GM18870 (cell line): ENCODE results near the gene EPHA5.

ENCODE experiments used
- ATAC-seq: cut with Tn5 transposase; IDR thresholded peaks from one replicate; pipeline ENCODE4 v1.9.1; 2021; ENCODE audit warnings: moderate library complexity; ENCODE audit not compliant: unreplicated experiment

EPHA5 gene

GRCh38 chr4:65508168-65508567 lies 162.1 kb downstream of the EPHA5 start:
- no peak for ATAC-seq

GRCh38 chr4:65502131-65502701 lies 168.1 kb downstream of the EPHA5 start:
- no peak for ATAC-seq

- ATAC-seq: no peak
These were observed 171.7 kb downstream of the EPHA5 start for GRCh38 chr4:65498606-65499005.

GRCh38 chr4:65495439-65495838 lies 174.8 kb downstream of the EPHA5 start:
- no peak for ATAC-seq

GRCh38 chr4:65482410-65482809 lies 187.9 kb downstream of the EPHA5 start:
- ATAC-seq: no peak

GRCh38 chr4:65472531-65472930 lies 197.8 kb downstream of the EPHA5 start:
- no peak for ATAC-seq

- ATAC-seq: no peak
These were observed 203.1 kb downstream of the EPHA5 start for GRCh38 chr4:65467068-65467680.

- ATAC-seq: no peak
These were observed 208.5 kb downstream of the EPHA5 start for GRCh38 chr4:65461781-65462180.

GRCh38 chr4:65457011-65457410 lies 213.3 kb downstream of the EPHA5 start:
- no peak for ATAC-seq

GRCh38 chr4:65456579-65456978 lies 213.7 kb downstream of the EPHA5 start:
- ATAC-seq: no peak

- ATAC-seq: no peak
These were observed 216.9 kb downstream of the EPHA5 start for GRCh38 chr4:65453398-65453797.

GRCh38 chr4:65450899-65451298 lies 219.4 kb downstream of the EPHA5 start:
- ATAC-seq: no peak

- ATAC-seq: no peak
These were observed 233.2 kb downstream of the EPHA5 start for GRCh38 chr4:65437102-65437501.

- ATAC-seq: no peak
These were observed 248.2 kb downstream of the EPHA5 start for GRCh38 chr4:65422109-65422508.

- ATAC-seq: no peak
These were observed 250.3 kb downstream of the EPHA5 start for GRCh38 chr4:65420036-65420435.

GRCh38 chr4:65416891-65417290 lies 253.4 kb downstream of the EPHA5 start:
- no peak for ATAC-seq

- ATAC-seq: no peak
These were observed 262.8 kb downstream of the EPHA5 start for GRCh38 chr4:65407483-65407882.

GRCh38 chr4:65401083-65401482 lies 269.2 kb downstream of the EPHA5 start:
- ATAC-seq: no peak

- no peak for ATAC-seq
These were observed 271.2 kb downstream of the EPHA5 start for GRCh38 chr4:65399084-65399483.

GRCh38 chr4:65393078-65393477 lies 277.2 kb downstream of the EPHA5 start:
- ATAC-seq: peak; percentile 80

- no peak for ATAC-seq
These were observed 277.8 kb downstream of the EPHA5 start for GRCh38 chr4:65392488-65392887.

- ATAC-seq: no peak
These were observed 278.5 kb downstream of the EPHA5 start for GRCh38 chr4:65391814-65392213.

- ATAC-seq: no peak
These were observed 278.9 kb downstream of the EPHA5 start for GRCh38 chr4:65391382-65391781.
